GM23338 (cell line): ENCODE data around the gene RAB9A. TPM values are rescaled to one million over a fixed set of nuclear protein-coding genes. Genes with fewer than 3 reads are reported as not detected.
"Not testable (repeated sequence)": the region's sequence is repeated elsewhere in the genome, so short reads cannot be mapped to it uniquely, and the experiment has no call there.

Source experiments
- ATAC-seq: fragments of 200-7000 bp; cut with Tn5 transposase; 3 replicates; pipeline ENCODE4 v1.9.1; 2020
- DNase-seq: peaks from one replicate; pipeline ENCODE4 v3.0.0-alpha.2; 2015; ENCODE audit warnings: low spot score
- H2AFZ ChIP-seq: fragments of 200-600 bp; sonication (generic); 2 replicates; pipeline ENCODE4 v1.8.0; 2016; ENCODE audit warnings: antibody characterized with exemption, mild to moderate bottlenecking, moderate library complexity
- H3F3A ChIP-seq: fragments of 200-600 bp; sonication (generic); replicated peaks from 2 replicates; pipeline ENCODE4 v1.8.0; 2017; ENCODE audit warnings: antibody characterized with exemption, mixed run types, low read depth
- H3K27ac ChIP-seq: fragments of 200-600 bp; sonication (generic); 2 replicates; pipeline ENCODE4 v1.6.1; 2016; ENCODE audit warnings: low read depth
- H3K27me3 ChIP-seq: fragments of 200-600 bp; sonication (generic); 2 replicates; pipeline ENCODE4 v1.8.0; 2016; ENCODE audit warnings: mild to moderate bottlenecking, mixed run types, moderate library complexity; ENCODE audit not compliant: insufficient read depth
- H3K36me3 ChIP-seq: fragments of 200-600 bp; sonication (generic); 2 replicates; pipeline ENCODE4 v1.8.0; 2016; ENCODE audit warnings: mild to moderate bottlenecking; ENCODE audit not compliant: insufficient read depth
- H3K4me1 ChIP-seq: fragments of 200-600 bp; sonication (generic); 2 replicates; pipeline ENCODE4 v1.8.0; 2016; ENCODE audit warnings: mild to moderate bottlenecking, moderate library complexity; ENCODE audit not compliant: insufficient read depth
- H3K4me2 ChIP-seq: fragments of 200-600 bp; sonication (generic); 2 replicates; pipeline ENCODE4 v1.7.1; 2017; ENCODE audit warnings: mixed run types
- H3K4me3 ChIP-seq: fragments of 200-600 bp; sonication (generic); 2 replicates; pipeline ENCODE4 v1.6.1; 2016; ENCODE audit warnings: mixed run types
- H3K79me2 ChIP-seq: fragments of 200-600 bp; sonication (generic); replicated peaks from 2 replicates; pipeline ENCODE4 v1.8.0; 2017; ENCODE audit warnings: mild to moderate bottlenecking; ENCODE audit not compliant: insufficient read depth
- H3K9me2 ChIP-seq: fragments of 200-600 bp; sonication (generic); 2 replicates; pipeline ENCODE4 v1.8.0; 2017; ENCODE audit not compliant: insufficient read depth
- H4K20me1 ChIP-seq: fragments of 200-600 bp; sonication (generic); replicated peaks from 2 replicates; pipeline ENCODE4 v1.8.0; 2017; ENCODE audit warnings: mild to moderate bottlenecking; ENCODE audit not compliant: insufficient read depth
- H3K27ac Mint-ChIP-seq: 2 replicates; pipeline ENCODE4 v1.8.0; 2020; ENCODE audit warnings: inconsistent platforms, mild to moderate bottlenecking, moderate library complexity, mixed read lengths
- H3K27me3 Mint-ChIP-seq: 3 replicates; pipeline ENCODE4 v1.8.0; 2022; ENCODE audit warnings: low read depth, mild to moderate bottlenecking, moderate library complexity, mixed read lengths, inconsistent platforms; ENCODE audit not compliant: insufficient read depth, poor library complexity
- H3K36me3 Mint-ChIP-seq: 3 replicates; pipeline ENCODE4 v1.8.0; 2021; ENCODE audit warnings: low read depth, mild to moderate bottlenecking, inconsistent platforms, moderate library complexity, mixed read lengths
- H3K4me1 Mint-ChIP-seq: 3 replicates; pipeline ENCODE4 v1.8.0; 2020; ENCODE audit warnings: mild to moderate bottlenecking, inconsistent platforms, mixed read lengths
- H3K4me3 Mint-ChIP-seq: 3 replicates; pipeline ENCODE4 v1.8.0; 2021; ENCODE audit warnings: moderate library complexity, mild to moderate bottlenecking, inconsistent platforms, mixed read lengths
- H3K9me3 Mint-ChIP-seq: 3 replicates; pipeline ENCODE4 v1.8.0; 2020; ENCODE audit warnings: moderate library complexity, mild to moderate bottlenecking, inconsistent platforms, mixed read lengths
- ETS1 ChIP-seq: IDR thresholded peaks from 2 replicates; pipeline ENCODE4 v1.6.1; 2016; ENCODE audit warnings: antibody characterized with exemption
- EZH2 ChIP-seq: fragments of 200-600 bp; sonication (generic); IDR thresholded peaks from one replicate; pipeline ENCODE4 v1.8.0; 2017; ENCODE audit warnings: antibody characterized with exemption, mild to moderate bottlenecking, low read depth; ENCODE audit not compliant: unreplicated experiment
- EZH2phosphoT487 ChIP-seq: fragments of 200-600 bp; sonication (generic); IDR thresholded peaks from one replicate; pipeline ENCODE4 v1.8.1; 2018; ENCODE audit warnings: antibody characterized with exemption; ENCODE audit not compliant: unreplicated experiment
- JUNB ChIP-seq: IDR thresholded peaks from one replicate; pipeline ENCODE4 v1.6.1; 2016; ENCODE audit warnings: antibody characterized with exemption; ENCODE audit not compliant: unreplicated experiment
- NANOG ChIP-seq: IDR thresholded peaks from 2 replicates; pipeline ENCODE4 v1.6.1; 2016; ENCODE audit warnings: antibody characterized with exemption, borderline replicate concordance
- POLR2AphosphoS5 ChIP-seq: IDR thresholded peaks from 2 replicates; pipeline ENCODE4 v1.6.1; 2016; ENCODE audit warnings: antibody characterized with exemption, low read depth
- STAT1 ChIP-seq: IDR thresholded peaks from one replicate; pipeline ENCODE4 v1.6.1; 2016; ENCODE audit warnings: antibody characterized with exemption; ENCODE audit not compliant: unreplicated experiment
- ZNF114 ChIP-seq: fragments of 250-450 bp; sonication (Bioruptor Pico); IDR thresholded peaks from 2 replicates; pipeline ENCODE4 v1.5.0; 2020; ENCODE audit warnings: mild to moderate bottlenecking, moderate library complexity
- polyA plus RNA-seq: library from polyadenylated mRNA; unstranded; fragments of >200 nt; fragmentation: Nextera tagmentation; extraction: Ambion mirVana; gene quantifications from 2 replicates; pipeline ENCODE4 v1.2.1, GENCODE V29; 2016
- total RNA-seq: library from RNA; depleted of rRNA; stranded (reverse); fragments of >200 nt; shearing (Covaris generic); gene quantifications from 2 replicates; pipeline ENCODE4 v1.2.3, GENCODE V29; 2014
- TF ChIP-seq, protein P1 (sequence below): IDR thresholded peaks from one replicate; pipeline ENCODE4 v1.6.1; 2018; ENCODE audit warnings: antibody characterized with exemption; ENCODE audit not compliant: unreplicated experiment

RAB9A gene
- total and polyA plus RNA-seq, 2 experiments from 2014 or later, result 43.3 to 45.1 TPM

DNA sequence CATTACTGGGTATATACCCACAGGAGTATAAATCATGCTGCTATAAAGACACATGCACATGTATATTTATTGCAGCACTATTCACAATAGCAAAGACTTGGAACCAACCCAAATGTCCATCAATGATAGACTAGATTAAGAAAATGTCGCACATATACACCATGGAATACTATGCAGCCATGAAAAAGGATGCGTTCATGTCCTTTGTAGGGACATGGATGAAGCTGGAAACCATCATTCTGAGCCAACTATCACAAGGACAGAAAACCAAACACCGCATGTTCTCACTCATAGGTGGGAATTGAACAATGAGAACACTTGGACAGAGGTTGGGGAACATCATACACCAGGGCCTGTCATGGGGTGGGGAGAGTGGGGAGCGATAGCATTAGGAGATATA is 9.2 kb upstream of the RAB9A start:
- not testable (repeated sequence) for H3K36me3 Mint-ChIP-seq, H3K4me1 Mint-ChIP-seq, DNase-seq, H3K4me1 ChIP-seq, H2AFZ ChIP-seq, H3F3A ChIP-seq, H3K27ac Mint-ChIP-seq, H3K4me3 Mint-ChIP-seq, H3K4me2 ChIP-seq, H3K4me3 ChIP-seq, H4K20me1 ChIP-seq, H3K9me2 ChIP-seq, H3K27ac ChIP-seq, H3K9me3 Mint-ChIP-seq, H3K79me2 ChIP-seq, ATAC-seq, H3K27me3 Mint-ChIP-seq, H3K27me3 ChIP-seq, H3K36me3 ChIP-seq

- no peaks in the 10 kb centered on the region for H3K36me3 Mint-ChIP-seq
- Histone ChIP-seq H3K4me1 (no peaks in the 10 kb centered on the region), H3K27me3 (no peaks in the 10 kb centered on the region), H3K4me2 (no peak overlapping the region), H3F3A (no peaks in the 10 kb centered on the region), H3K27ac (no peak overlapping the region), H2AFZ (no peak overlapping the region), H3K4me3 (no peak overlapping the region), H3K79me2 (no peaks in the 10 kb centered on the region), H3K36me3 (no peaks in the 10 kb centered on the region), H4K20me1 (no peaks in the 10 kb centered on the region), H3K9me2 (no peaks in the 10 kb centered on the region)
- ATAC-seq (no peak), DNase-seq (no peak)
- H3K27me3 Mint-ChIP-seq, result no peaks in the 10 kb centered on the region
- H3K4me3 Mint-ChIP-seq, result no peak overlapping the region
- H3K27ac Mint-ChIP-seq, result no peak overlapping the region
- no peaks in the 10 kb centered on the region for H3K4me1 Mint-ChIP-seq
- H3K9me3 Mint-ChIP-seq, result no peaks in the 10 kb centered on the region; the same call in 2 of the 3 replicates
- TF ChIP-seq, protein P1, sequence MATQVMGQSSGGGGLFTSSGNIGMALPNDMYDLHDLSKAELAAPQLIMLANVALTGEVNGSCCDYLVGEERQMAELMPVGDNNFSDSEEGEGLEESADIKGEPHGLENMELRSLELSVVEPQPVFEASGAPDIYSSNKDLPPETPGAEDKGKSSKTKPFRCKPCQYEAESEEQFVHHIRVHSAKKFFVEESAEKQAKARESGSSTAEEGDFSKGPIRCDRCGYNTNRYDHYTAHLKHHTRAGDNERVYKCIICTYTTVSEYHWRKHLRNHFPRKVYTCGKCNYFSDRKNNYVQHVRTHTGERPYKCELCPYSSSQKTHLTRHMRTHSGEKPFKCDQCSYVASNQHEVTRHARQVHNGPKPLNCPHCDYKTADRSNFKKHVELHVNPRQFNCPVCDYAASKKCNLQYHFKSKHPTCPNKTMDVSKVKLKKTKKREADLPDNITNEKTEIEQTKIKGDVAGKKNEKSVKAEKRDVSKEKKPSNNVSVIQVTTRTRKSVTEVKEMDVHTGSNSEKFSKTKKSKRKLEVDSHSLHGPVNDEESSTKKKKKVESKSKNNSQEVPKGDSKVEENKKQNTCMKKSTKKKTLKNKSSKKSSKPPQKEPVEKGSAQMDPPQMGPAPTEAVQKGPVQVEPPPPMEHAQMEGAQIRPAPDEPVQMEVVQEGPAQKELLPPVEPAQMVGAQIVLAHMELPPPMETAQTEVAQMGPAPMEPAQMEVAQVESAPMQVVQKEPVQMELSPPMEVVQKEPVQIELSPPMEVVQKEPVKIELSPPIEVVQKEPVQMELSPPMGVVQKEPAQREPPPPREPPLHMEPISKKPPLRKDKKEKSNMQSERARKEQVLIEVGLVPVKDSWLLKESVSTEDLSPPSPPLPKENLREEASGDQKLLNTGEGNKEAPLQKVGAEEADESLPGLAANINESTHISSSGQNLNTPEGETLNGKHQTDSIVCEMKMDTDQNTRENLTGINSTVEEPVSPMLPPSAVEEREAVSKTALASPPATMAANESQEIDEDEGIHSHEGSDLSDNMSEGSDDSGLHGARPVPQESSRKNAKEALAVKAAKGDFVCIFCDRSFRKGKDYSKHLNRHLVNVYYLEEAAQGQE, result no peak
These were observed 7.3 kb upstream of the RAB9A start for GRCh38 chrX:13681595-13681994.

- Histone ChIP-seq H3K79me2 (peaks cover under 1% of the 10 kb centered on the region; the same call in 1 of the 2 replicates), H3K9me2 (no peaks in the 10 kb centered on the region), H3K4me2 (no peak overlapping the region), H4K20me1 (no peaks in the 10 kb centered on the region), H2AFZ (no peak overlapping the region), H3K4me3 (no peak overlapping the region), H3K27ac (no peak overlapping the region), H3K27me3 (peaks cover 10% of the 10 kb centered on the region; the same call in 1 of the 2 replicates), H3F3A (no peaks in the 10 kb centered on the region), H3K4me1 (no peaks in the 10 kb centered on the region), H3K36me3 (no peaks in the 10 kb centered on the region)
- Mint-ChIP-seq H3K4me1 (peaks cover 4% of the 10 kb centered on the region; the same call in 2 of the 3 replicates), H3K27ac (no peak overlapping the region), H3K27me3 (no peaks in the 10 kb centered on the region), H3K4me3 (no peak overlapping the region), H3K9me3 (no peaks in the 10 kb centered on the region; the same call in 2 of the 3 replicates), H3K36me3 (no peaks in the 10 kb centered on the region)
- TF ChIP-seq ZNF114 (CRISPR knock-in tag), result no peak
- TF ChIP-seq NANOG, result no peak
- TF ChIP-seq JUNB, result no peak
- TF ChIP-seq POLR2AphosphoS5, result no peak
- TF ChIP-seq EZH2, result no peak
- no peak for TF ChIP-seq EZH2phosphoT487
- TF ChIP-seq ETS1, result no peak
- no peak for TF ChIP-seq STAT1
- no peak for DNase-seq
- ATAC-seq, result no peak
These were observed 4.6 kb upstream of the RAB9A start for GRCh38 chrX:13684361-13684760.
